Measurements from ENCODE around the gene IFNL3. TPM values are rescaled to one million over a fixed set of nuclear protein-coding genes. Genes with fewer than 3 reads are reported as not detected.

Gene IFNL3
- total RNA-seq, 1 experiment from 2014 or later = not detected

DNA sequence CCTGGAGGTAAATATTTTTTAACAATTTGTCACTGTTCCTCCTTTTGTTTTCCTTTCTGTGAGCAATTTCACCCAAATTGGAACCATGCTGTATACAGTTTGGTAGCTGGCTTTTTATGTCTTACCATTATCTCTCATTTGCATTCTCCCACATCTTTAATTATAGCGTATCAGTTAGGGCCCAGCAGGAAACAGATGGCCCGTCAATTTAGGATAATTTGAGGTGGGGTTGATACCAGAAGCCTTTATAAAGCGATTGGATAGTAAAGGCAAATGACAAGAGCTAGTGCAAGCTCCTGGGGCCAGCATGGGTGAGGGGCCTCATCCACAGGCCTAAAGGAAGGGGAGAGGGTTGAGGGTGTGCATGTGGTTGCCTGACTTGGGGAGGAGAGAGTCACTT is 7.7 kb upstream of the IFNL3 start:
- Histone ChIP-seq H3K9ac (ENCODE audit: low read length) (no peak overlapping the region), H3K79me2 (ENCODE audit: low read length) (no peaks in the 10 kb centered on the region), H2AFZ (ENCODE audit: low read length) (no peak overlapping the region), H3K9me2 (replicated peaks; ENCODE audit: low read length) (no peaks in the 10 kb centered on the region), H3K27me3 (ENCODE audit: low read length) (no peaks in the 10 kb centered on the region), H3K36me3 (ENCODE audit: low read depth, low read length) (no peaks in the 10 kb centered on the region), H3F3A (ENCODE audit: low read length, unreplicated experiment) (no peaks in the 10 kb centered on the region), H3K9me3 (ENCODE audit: low read length) (no peaks in the 10 kb centered on the region), H3K27ac (ENCODE audit: low read length) (no peak overlapping the region), H3K4me2 (ENCODE audit: low read length) (no peak overlapping the region), H4K20me1 (ENCODE audit: low read length) (no peaks in the 10 kb centered on the region), H3K4me3 (ENCODE audit: low read length) (no peak overlapping the region), H3K4me1 (ENCODE audit: insufficient read depth, low read length) (no peaks in the 10 kb centered on the region)
- DNase-seq = no peak
- POLR2A ChIA-PET (ENCODE audit: unreplicated experiment) = no interaction called here
- CTCF ChIA-PET = no interaction called here
- no peak for ATAC-seq
- no peak for TF ChIP-seq CTCF (conservative IDR thresholded peaks at IDR 0.05; ENCODE audit: low read depth, low read length)
- TF ChIP-seq EZH2 (IDR thresholded peaks at IDR 0.05; ENCODE audit: low read length, unreplicated experiment) = no peak
- TF ChIP-seq EZH2phosphoT487 (IDR thresholded peaks at IDR 0.05; ENCODE audit: borderline replicate concordance, low read length) = no peak
- no TSS peak for BruUV-seq (replicated peaks)
- intact Hi-C loops (cut with micrococcal nuclease) = no loop called here

- Histone ChIP-seq H3K9me3 (ENCODE audit: low read length) (no peaks in the 10 kb centered on the region), H4K20me1 (ENCODE audit: low read length) (no peaks in the 10 kb centered on the region), H3K4me2 (ENCODE audit: low read length) (no peak overlapping the region), H3K27ac (ENCODE audit: low read length) (no peak overlapping the region), H3K4me3 (ENCODE audit: low read length) (no peak overlapping the region), H3K4me1 (ENCODE audit: insufficient read depth, low read length) (no peaks in the 10 kb centered on the region), H2AFZ (ENCODE audit: low read length) (no peak overlapping the region), H3K9ac (ENCODE audit: low read length) (no peak overlapping the region), H3K27me3 (ENCODE audit: low read length) (no peaks in the 10 kb centered on the region), H3F3A (ENCODE audit: low read length, unreplicated experiment) (no peaks in the 10 kb centered on the region), H3K36me3 (ENCODE audit: low read depth, low read length) (no peaks in the 10 kb centered on the region), H3K79me2 (ENCODE audit: low read length) (no peaks in the 10 kb centered on the region), H3K9me2 (replicated peaks; ENCODE audit: low read length) (no peaks in the 10 kb centered on the region)
- intact Hi-C loops (cut with micrococcal nuclease) = no loop called here
- DNase-seq (no peak), ATAC-seq (no peak)
- BruUV-seq (replicated peaks) = no TSS peak
- TF ChIP-seq EZH2phosphoT487 (IDR thresholded peaks at IDR 0.05; ENCODE audit: borderline replicate concordance, low read length) (no peak), EZH2 (IDR thresholded peaks at IDR 0.05; ENCODE audit: low read length, unreplicated experiment) (no peak), CTCF (conservative IDR thresholded peaks at IDR 0.05; ENCODE audit: low read depth, low read length) (no peak)
- ChIA-PET CTCF (no interaction called here), POLR2A (ENCODE audit: unreplicated experiment) (no interaction called here)
Observed at GRCh38 chr19:39251846-39252245, 7.0 kb upstream of the IFNL3 start.

GRCh38 chr19:39251081-39251480 is 6.3 kb upstream of the IFNL3 start:
- no TSS peak for BruUV-seq (replicated peaks)
- intact Hi-C loops (cut with micrococcal nuclease) = no loop called here
- Histone ChIP-seq H3K4me2 (ENCODE audit: low read length) (no peak overlapping the region), H3F3A (ENCODE audit: low read length, unreplicated experiment) (no peaks in the 10 kb centered on the region), H3K9ac (ENCODE audit: low read length) (no peak overlapping the region), H3K4me3 (ENCODE audit: low read length) (no peak overlapping the region), H3K4me1 (ENCODE audit: insufficient read depth, low read length) (no peaks in the 10 kb centered on the region), H3K27ac (ENCODE audit: low read length) (no peak overlapping the region), H3K36me3 (ENCODE audit: low read depth, low read length) (no peaks in the 10 kb centered on the region), H3K9me3 (ENCODE audit: low read length) (no peaks in the 10 kb centered on the region), H3K9me2 (replicated peaks; ENCODE audit: low read length) (no peaks in the 10 kb centered on the region), H2AFZ (ENCODE audit: low read length) (no peak overlapping the region), H3K79me2 (ENCODE audit: low read length) (no peaks in the 10 kb centered on the region), H4K20me1 (ENCODE audit: low read length) (no peaks in the 10 kb centered on the region), H3K27me3 (ENCODE audit: low read length) (no peaks in the 10 kb centered on the region)
- ATAC-seq = no peak
- ChIA-PET CTCF (no interaction called here), POLR2A (ENCODE audit: unreplicated experiment) (no interaction called here)
- DNase-seq = no peak
- TF ChIP-seq CTCF (conservative IDR thresholded peaks at IDR 0.05; ENCODE audit: low read depth, low read length) = no peak
- no peak for TF ChIP-seq EZH2 (IDR thresholded peaks at IDR 0.05; ENCODE audit: low read length, unreplicated experiment)
- TF ChIP-seq EZH2phosphoT487 (IDR thresholded peaks at IDR 0.05; ENCODE audit: borderline replicate concordance, low read length) = no peak

All from PC-3 (cell line).